Mesothelial cell of epicardium (in vitro differentiated cells): Measurements from ENCODE around the gene LTA. TPM values are rescaled to one million over a fixed set of nuclear protein-coding genes. Genes with fewer than 3 reads are reported as not detected.

Experiments
- DNase-seq, 2 experiments: peaks; one replicate each; pipeline ENCODE4 v3.0.0; 2021; ENCODE audit warnings: low spot score in 2 of 2; ENCODE audit not compliant: unreplicated experiment in 2 of 2
- H3K27ac Mint-ChIP-seq: 2 replicates; pipeline ENCODE4 v1.8.0; 2021; ENCODE audit warnings: mixed read lengths
- H3K27me3 Mint-ChIP-seq: 2 replicates; pipeline ENCODE4 v1.8.0; 2021; ENCODE audit warnings: low read depth, mixed read lengths
- H3K36me3 Mint-ChIP-seq: 2 replicates; pipeline ENCODE4 v1.8.0; 2021; ENCODE audit warnings: mixed read lengths
- H3K4me1 Mint-ChIP-seq: 2 replicates; pipeline ENCODE4 v1.8.0; 2021; ENCODE audit warnings: mixed read lengths
- H3K4me3 Mint-ChIP-seq: 2 replicates; pipeline ENCODE4 v1.8.0; 2021; ENCODE audit warnings: mild to moderate bottlenecking, moderate library complexity, mixed read lengths
- H3K9me3 Mint-ChIP-seq: 2 replicates; pipeline ENCODE4 v1.8.0; 2021; ENCODE audit warnings: mixed read lengths
- CTCF ChIP-seq: fragments of 200-600 bp; sonication (generic); IDR thresholded peaks from one replicate; pipeline ENCODE4 v1.5.0; 2021; ENCODE audit warnings: antibody characterized with exemption; ENCODE audit not compliant: unreplicated experiment
- total RNA-seq: library from RNA; stranded (reverse); gene quantifications from 3 replicates; pipeline ENCODE4 v1.2.1, GENCODE V29; 2021

Gene LTA
- total RNA-seq, 1 donor from 2014 or later = 0.16 TPM

GRCh38 chr6:31577579-31577966 lies 5.5 kb downstream of the LTA start:
- no peak for TF ChIP-seq CTCF
- H3K4me1 Mint-ChIP-seq = peaks cover 16% of the 10 kb centered on the region
- H3K36me3 Mint-ChIP-seq = no peaks in the 10 kb centered on the region
- H3K27ac Mint-ChIP-seq = no peak overlapping the region
- no peak for DNase-seq
- no peak overlapping the region for H3K4me3 Mint-ChIP-seq
- H3K9me3 Mint-ChIP-seq = no peaks in the 10 kb centered on the region
- peaks cover 2% of the 10 kb centered on the region for H3K27me3 Mint-ChIP-seq

GRCh38 chr6:31578184-31579118 lies 6.4 kb downstream of the LTA start:
- peak overlapping the region; percentile 83 for H3K27ac Mint-ChIP-seq
- no peaks in the 10 kb centered on the region for H3K36me3 Mint-ChIP-seq
- no peak for TF ChIP-seq CTCF
- no peaks in the 10 kb centered on the region for H3K9me3 Mint-ChIP-seq
- no peak for DNase-seq
- peaks cover 16% of the 10 kb centered on the region for H3K4me1 Mint-ChIP-seq
- no peak overlapping the region for H3K4me3 Mint-ChIP-seq
- H3K27me3 Mint-ChIP-seq = peaks cover 2% of the 10 kb centered on the region

GRCh38 chr6:31579119-31579505 lies 7.0 kb downstream of the LTA start:
- no peak for TF ChIP-seq CTCF
- no peak overlapping the region for H3K27ac Mint-ChIP-seq
- no peaks in the 10 kb centered on the region for H3K36me3 Mint-ChIP-seq
- no peak overlapping the region for H3K4me3 Mint-ChIP-seq
- H3K9me3 Mint-ChIP-seq = no peaks in the 10 kb centered on the region
- DNase-seq = no peak
- peaks cover 16% of the 10 kb centered on the region for H3K4me1 Mint-ChIP-seq
- peaks cover 2% of the 10 kb centered on the region for H3K27me3 Mint-ChIP-seq

GRCh38 chr6:31579546-31580437 lies 7.7 kb downstream of the LTA start:
- peaks cover 16% of the 10 kb centered on the region for H3K4me1 Mint-ChIP-seq
- H3K27me3 Mint-ChIP-seq = peaks cover 2% of the 10 kb centered on the region
- H3K36me3 Mint-ChIP-seq = no peaks in the 10 kb centered on the region
- H3K9me3 Mint-ChIP-seq = no peaks in the 10 kb centered on the region
- no peak for DNase-seq
- H3K4me3 Mint-ChIP-seq = peak overlapping the region; percentile 86
- no peak for TF ChIP-seq CTCF
- no peak overlapping the region for H3K27ac Mint-ChIP-seq

GRCh38 chr6:31580438-31580740 lies 8.3 kb downstream of the LTA start:
- Mint-ChIP-seq H3K27me3 (peaks cover 2% of the 10 kb centered on the region), H3K36me3 (no peaks in the 10 kb centered on the region), H3K4me3 (peak overlapping the region; percentile 86), H3K9me3 (no peaks in the 10 kb centered on the region), H3K27ac (no peak overlapping the region), H3K4me1 (peaks cover 15% of the 10 kb centered on the region)
- TF ChIP-seq CTCF = no peak
- DNase-seq = no peak
